SKM-1 treated with dmso at 0.1 percent for 144 hours (cell line): Measurements from ENCODE around the gene ANKS1B.
A peak's percentile ranks its signal among the peaks of the same experiment; 100 is the strongest.
"Not testable (repeated sequence)": the region's sequence is repeated elsewhere in the genome, so short reads cannot be mapped to it uniquely, and the experiment has no call there.

Experiments
- DNase-seq: peaks from one replicate; lab custom pipeline; 2025; ENCODE audit not compliant: unreplicated experiment; lab: John Stamatoyannopoulos, UW

Gene ANKS1B

GRCh38 chr12:99767809-99768208 lies 216.9 kb downstream of the ANKS1B start:
- peak; percentile 10 for DNase-seq

DNA sequence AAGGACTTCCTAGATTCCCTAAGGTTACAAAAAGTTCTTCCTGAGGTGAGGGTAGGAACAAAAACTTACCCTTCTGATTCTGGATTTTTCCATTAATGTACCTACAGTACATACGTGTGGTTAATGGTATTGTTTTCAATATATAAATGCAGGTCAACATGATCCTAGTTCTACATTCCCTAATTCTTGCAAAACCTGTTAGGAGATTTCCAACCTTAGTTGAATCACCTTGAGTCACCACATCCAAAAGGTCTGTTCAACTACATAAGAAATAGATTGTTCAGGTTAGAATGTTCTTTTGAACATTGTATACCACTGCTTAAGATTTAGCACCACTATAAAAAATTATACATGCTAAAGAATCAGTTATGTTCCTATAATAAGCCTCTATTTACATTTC lies 218.3 kb downstream of the ANKS1B start:
- no peak for DNase-seq

DNA sequence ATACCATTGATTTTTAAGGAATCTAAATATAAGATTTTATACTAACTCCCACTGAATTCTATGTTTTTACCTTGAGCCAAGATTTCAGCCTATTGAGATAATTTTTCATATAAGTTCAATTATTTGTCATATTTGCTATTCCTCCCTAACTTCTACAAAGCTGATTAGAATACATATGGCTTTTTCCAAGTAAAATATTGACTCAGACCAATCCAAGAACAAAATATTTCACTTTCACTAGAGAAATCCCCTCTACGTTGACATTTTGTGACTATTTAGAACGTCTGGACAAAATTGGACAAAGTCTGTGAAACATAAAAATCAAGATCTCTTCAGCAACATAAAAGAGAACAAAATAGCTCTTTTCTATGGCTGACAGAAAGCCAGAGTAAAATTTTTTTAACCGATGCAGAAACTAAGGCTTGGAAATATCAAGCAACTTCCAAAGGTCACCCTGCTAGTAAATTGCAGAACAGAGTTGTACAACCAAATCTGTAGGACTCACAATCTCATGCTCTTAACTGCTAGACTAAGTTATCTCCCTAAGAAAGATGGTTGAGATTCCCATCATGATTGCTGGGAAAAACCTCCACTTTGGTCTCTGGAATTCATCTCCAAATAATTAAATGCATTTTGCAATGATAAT lies 219.1 kb downstream of the ANKS1B start:
- no peak for DNase-seq

DNA sequence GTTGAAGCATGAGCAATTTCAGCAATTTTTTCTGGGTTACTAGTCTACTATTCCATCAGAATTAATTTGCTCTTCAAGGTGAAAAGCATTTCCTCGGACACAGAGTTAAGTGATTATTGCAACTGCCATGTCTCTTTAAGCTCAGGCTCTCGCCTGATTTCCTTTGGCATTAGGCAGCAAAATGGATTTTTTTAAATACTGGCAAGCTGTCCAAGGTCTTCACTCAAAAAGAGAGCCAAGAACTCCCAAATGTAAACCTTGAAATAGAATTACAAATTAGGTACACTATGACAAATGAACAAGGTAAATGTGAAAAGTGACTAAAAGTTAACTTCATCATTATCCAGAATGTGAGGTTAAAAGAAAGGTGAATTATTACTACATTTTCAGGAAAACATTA lies 225.3 kb downstream of the ANKS1B start:
- DNase-seq = no peak

- DNase-seq = no peak
Measured at GRCh38 chr12:99758997-99759396, 225.7 kb downstream of the ANKS1B start.

DNA sequence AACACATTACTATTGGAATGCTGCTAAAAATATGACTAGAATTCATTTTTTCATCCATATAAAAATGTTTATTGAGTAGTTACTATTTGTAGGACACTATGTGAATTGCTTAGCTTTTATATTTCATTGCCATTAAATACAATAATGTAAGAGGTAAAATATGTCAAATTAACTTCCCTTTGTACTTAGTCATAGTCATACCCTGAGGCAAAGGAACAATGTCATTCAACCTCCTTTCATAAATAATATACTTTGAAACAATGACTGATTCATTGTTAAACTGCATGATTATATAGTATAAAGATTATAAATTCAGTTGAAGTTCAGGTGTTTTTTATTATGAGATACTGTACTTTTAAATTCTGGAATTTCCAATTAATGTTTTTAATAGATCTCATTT lies 232.0 kb downstream of the ANKS1B start:
- DNase-seq = no peak

- no peak for DNase-seq
Measured at GRCh38 chr12:99746538-99746937, 238.2 kb downstream of the ANKS1B start.

- no peak for DNase-seq
Measured at GRCh38 chr12:99745895-99746294, 238.8 kb downstream of the ANKS1B start.

DNA sequence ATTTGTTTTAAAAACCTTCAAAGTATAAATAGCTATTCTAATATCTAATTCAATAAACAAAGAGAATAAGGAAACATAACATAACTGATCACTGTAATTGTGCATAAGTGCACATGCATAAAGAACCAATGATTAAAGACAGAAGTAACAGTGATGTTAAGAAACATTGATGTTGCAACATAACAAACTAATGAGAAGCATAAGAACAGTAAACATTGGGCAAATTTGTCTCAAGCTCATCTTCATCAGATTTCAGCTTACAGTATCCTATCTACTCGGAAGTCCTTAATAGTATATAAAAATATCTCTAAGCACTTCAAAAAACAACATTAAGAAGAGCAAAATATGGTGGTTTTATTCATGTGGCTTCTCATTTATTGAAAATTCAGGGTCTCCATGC lies 239.6 kb downstream of the ANKS1B start:
- DNase-seq = no peak

DNA sequence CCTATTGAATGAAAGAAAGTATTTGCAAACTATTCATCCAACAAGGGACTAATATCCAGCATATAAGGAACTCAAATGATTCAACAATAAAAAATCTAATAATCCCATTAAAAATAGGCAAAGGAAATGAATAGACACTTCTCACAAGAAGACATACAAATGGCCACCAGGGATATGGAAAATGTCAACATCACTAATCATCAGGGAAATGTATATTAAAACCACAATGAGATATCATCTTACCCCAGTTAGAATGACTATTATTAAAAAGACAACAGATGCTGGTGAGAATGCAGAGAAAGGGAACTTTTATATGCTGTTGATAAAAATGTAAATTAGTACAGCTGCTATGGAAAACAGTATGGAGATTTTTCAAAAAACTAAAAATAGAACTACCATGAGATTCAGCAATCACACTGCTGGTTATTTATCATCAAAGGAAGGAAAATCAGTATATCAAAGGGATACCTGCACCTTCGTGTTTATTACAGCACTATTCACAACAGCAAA lies 247.9 kb downstream of the ANKS1B start:
- DNase-seq = no peak

- DNase-seq = no peak
Measured at GRCh38 chr12:99732131-99732530, 252.6 kb downstream of the ANKS1B start.

DNA sequence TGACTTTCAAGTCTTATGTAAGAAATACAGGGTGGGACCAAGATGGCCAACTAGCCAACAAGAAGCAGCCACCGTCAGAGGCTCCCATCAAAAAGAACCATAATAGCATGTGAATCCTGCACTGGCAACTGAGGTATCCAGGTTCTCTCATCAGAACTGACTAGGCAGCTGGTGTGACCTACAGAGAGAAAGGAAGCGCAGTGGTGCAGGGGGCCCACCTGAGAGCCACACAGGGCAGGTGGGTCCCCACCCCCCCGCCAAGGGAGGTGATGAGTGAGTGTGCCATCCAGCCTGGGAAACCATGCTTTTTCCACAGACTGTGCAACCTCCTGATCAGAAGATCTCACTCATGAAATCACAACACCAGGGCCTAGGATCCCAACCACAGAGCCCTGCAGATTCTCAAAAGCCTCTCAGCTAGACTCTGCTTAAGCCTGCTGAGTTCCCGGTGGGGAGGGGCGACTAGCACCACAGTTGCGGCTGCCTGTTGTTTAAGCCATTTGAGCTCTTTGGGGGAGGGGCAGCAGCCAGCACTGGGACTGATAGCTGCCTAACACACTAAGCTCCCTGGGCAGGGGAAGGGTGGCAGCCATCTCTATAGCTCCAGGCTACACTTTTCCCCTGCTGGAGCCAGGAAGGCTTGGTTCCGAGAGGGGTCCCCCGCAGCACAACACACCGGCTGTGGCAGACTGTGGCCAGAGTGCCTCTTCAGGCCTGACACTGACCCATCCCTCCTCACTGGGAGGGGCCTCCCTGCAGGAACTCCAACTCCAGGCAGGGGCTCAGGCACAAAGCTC lies 261.8 kb downstream of the ANKS1B start:
- DNase-seq = no peak

DNA sequence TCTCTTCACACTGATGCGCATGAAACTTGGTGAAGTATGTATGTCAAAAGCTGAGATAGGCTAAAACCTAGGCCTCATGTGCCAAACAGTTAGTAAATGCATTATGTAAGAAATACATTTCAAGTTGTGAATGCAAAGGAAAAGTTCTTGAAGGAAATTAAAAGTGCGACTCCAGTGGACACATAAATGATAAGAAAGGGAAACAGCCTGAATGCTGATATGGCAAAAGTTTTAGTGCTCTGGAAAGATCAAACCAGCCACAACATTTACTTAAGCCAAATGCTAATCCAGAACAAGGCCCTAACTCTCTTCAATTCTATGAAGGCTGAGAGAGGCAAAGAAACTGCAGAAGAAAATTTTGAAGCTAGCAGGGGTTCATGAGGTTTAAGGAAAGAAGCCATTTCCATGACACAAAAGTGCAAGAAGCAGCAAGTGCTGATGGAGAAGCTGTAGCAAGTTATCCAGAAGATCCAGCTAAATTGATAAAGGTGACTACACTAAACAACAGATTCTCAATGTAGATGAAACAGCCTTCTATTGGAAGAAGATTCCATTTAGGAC lies 262.9 kb downstream of the ANKS1B start:
- no peak for DNase-seq

GRCh38 chr12:99720083-99720465 lies 264.7 kb downstream of the ANKS1B start:
- DNase-seq = not testable (repeated sequence)

GRCh38 chr12:99719411-99720082 lies 265.2 kb downstream of the ANKS1B start:
- DNase-seq = not testable (repeated sequence)

DNA sequence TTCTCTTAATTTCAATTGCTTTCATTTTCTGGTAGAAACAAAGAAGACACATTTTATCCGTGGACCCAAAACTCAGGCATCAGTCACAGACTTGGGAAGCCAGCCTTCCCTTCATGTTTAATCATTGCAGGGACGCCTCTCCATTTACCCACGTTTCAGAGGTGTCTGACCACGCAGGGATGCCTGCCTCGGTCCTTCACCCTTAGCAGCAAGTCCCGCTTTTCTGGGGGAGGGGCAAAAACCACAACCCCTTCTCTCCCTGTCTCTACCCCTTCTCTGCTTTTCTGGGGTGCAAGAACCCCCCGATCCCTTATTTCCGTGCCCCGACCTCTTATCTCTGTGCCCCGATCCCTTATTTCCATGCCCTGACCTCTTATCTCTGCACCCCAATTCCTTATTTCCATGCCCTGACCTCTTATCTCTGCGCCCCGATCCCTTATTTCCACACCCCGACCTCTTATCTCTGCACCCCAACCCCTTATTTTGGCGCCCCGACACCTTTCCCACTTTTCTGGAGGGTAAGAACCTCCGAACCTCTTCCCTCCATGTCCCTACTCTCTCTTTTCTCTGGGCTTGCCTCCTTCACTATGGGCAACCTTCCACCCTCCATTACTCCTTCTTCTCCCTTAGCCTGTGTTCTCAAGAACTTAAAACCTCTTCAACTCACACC lies 268.8 kb downstream of the ANKS1B start:
- DNase-seq = not testable (repeated sequence)

DNA sequence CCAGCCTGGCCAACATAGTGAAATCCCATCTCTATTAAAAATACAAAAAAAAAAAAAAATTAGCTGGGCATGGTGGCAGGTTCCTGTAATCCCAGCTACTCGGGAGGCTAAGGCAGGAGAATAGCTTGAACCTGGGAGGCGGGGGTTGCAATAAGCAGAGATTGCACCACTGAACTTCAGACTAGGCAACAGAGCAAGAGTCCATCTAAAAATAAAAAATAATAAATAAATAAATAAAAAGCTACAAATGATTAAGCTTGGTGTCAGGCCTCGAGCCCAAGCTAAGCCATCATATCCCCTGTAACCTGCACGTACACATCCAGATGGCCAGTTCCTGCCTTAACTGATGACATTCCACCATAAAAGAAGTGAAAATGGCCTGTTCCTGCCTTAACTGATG lies 269.8 kb downstream of the ANKS1B start:
- DNase-seq = not testable (repeated sequence)

DNA sequence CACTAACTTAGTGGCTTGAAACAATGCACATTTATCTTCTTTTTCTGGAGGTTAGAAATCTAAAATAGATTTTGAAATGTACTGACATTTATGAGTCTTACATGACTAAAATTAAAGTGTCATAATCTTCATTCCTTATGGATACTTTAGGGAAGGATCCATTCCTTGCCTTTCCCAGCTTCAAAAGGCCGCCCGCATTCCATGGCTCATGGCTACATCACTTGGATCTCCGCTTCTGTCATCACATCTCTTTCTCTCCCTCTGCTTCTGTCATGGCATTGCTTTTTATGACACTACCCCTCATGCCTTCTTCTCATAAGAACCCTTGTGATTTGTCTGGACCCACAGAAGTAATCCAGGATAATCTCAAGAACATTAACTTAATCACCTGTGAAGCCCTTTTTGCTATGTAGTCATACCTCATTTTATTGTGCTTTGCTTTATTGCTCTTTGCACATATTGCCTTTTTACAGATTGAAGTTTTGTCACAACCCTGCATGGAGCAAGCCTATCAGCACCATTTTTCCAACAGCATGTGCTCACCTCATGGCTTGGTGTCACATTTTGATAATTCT lies 270.7 kb downstream of the ANKS1B start:
- DNase-seq = no peak

DNA sequence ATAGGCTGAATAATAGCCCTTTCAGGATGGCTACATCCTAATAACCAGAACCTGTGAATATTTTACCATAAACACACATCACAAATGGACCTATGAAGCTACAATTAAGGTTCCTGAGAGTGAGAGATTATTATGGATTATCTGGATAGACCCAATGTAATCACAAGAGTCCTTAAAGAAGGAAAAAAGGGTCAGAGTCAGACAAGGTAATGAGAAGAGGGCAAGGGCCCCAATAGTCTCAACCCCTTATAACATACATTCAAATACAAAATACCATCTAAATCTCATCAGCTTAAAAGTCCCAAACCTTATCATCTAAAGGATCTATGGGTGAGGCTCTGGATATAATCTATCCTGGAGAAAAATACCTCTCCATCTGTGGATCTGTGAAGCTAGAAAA lies 272.5 kb downstream of the ANKS1B start:
- no peak for DNase-seq

DNA sequence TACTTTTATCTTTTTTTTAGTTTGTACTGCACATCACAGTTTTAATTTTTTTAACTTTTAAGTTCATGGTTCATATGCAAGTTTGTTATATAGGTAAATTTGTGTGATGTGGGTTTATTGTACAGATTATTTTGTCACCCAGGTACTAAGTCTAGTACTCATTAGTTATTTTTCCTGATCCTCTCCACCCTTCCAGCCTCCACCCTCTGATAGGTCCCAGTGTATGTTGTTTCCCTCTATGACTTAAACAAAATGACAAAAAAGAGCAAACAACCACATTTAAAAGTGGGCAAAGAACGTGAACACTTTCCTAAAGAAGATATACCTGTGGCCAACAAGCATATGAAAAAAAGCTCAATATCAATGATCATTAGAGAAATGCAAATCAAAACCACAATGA lies 273.5 kb downstream of the ANKS1B start:
- DNase-seq = no peak

DNA sequence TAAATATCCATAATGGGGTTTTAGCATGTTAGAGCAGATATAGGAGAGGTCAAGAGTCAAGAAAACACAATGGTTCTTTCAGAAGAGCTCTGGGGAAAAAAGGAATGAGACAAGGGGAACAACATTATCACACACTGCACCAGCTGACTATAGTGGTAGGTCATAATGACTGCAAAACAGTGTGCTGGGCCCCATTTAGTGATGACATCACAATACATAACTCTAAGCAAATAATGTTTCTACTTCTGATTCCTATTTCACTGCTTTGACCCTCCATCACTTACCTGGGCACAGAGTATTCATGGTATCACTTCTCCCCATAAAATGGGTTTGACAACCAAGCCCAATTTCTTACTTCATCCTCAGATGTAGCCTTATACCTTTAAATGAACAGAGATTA lies 275.1 kb downstream of the ANKS1B start:
- no peak for DNase-seq
